Inflammatory macrophage treated with lipopolysaccharide for 1 hour (primary cell): ENCODE measurements around the gene RUBCNL.
"Not testable (repeated sequence)": the region's sequence is repeated elsewhere in the genome, so short reads cannot be mapped to it uniquely, and the experiment has no call there.

Experiments
- DNase-seq, 2 donors: peaks; one replicate each; pipeline ENCODE4 v3.0.0-alpha.2; 2020 to 2022

The RUBCNL gene

DNA sequence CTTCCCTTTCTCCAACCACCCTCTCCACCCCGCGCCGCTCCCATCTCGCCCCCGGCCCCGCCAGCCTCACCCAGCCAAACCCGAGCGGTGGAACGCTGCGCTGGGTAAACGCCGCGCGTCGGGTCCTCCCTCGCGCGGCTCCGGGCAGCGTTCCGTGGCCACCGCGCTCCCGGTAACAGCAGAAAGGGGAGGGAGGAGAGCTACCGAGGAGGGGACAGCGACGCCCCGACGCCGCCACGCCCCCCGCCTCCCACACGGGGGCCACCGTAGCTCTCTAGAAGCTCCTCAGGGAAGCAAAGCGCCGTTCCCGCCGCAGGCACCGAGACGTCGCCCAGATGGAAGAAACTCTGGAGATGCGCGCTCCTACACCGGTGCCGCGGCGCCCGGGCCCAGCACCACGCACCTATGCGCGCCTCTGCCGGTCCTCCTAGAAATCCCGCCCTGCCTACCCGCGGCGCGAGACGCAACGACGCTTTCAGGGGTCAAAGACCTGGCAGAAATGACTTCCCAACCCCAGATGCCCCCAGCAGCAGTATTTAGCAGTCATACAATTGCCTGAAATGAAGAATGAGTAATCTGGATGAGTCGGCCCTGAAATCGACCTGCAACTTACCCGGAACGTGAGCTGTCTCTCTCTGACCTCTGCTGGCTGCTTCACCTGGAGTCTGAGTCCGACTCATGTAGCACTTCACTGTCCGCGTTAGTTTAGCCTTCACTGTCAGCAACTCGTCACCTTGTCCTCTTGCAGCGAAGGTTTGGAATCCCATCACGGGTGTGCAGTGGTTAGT, at the start of gene RUBCNL:
RUBCNL (minus strand) TSS at position 189 of the 788 bp plus-strand sequence. CDS start 14,777 bp downstream, outside the sequence.
- DNase-seq: peak in 1 of 2 donors; percentile 34

DNA sequence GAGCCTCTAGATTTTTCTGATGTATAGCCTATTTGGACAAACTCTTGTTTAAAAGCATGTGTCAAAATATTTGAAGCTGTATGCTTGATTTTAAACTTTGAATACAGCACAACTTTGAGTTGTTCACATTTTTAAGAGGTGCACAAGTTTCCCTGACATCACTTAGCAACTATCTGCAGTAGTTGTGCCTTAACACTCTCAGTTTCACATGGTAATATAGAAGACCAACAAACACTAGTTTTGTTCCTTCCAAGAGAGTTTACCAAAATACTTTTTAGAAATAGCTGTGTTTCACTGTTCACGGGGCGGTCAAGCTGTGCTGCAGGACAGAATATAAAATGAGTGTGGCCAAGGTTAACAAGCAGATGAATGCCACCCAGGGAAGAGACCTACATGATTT, 42.5 kb upstream of the RUBCNL start:
- not testable (repeated sequence) for DNase-seq

DNA sequence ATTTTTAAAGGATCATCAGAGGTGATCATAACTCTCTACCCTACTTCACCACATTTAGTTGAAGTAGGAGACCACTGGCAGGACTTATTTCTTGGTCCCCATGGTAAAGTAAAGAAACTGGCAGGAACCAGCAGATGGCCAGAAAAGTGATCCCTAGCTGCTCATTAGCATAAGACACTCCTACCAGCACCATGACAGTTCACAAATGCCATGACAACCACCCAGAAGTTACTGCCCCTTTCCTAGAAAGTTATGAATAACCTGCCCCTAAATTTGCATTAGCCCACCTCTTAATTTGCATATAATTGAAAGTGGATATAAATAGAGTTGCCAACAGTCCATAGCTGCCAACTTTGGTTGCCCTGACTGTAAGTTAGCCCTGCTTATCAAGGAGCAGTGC, 18.4 kb upstream of the RUBCNL start:
- peak; percentile 35 to 62 for DNase-seq

DNA sequence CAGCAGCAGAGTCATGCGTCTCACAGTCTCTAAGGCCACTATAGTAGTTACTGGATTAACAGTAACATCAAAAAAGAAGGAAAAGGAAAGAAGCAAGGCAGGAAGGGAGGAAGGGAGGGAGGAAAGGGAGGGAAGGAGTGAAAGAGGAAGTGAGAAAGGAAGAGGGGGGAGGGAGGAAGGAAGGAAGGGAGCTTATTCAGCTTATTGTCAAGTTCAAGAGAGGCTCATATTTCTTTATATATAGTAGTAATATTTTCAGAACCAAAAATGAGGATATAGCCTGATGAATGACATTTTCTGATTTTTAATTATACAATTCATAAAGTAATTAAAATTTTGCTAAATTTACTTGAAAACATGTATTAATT, 17.7 kb upstream of the RUBCNL start:
- DNase-seq: peak; percentile 11 to 32

- DNase-seq: peak; percentile 63 to 76
These were observed 17.0 kb upstream of the RUBCNL start for GRCh38 chr13:46403851-46404732.

- DNase-seq: no peak
These were observed 15.1 kb upstream of the RUBCNL start for GRCh38 chr13:46402178-46402577.

- DNase-seq: no peak
These were observed 14.4 kb upstream of the RUBCNL start for GRCh38 chr13:46401432-46401831.

DNA sequence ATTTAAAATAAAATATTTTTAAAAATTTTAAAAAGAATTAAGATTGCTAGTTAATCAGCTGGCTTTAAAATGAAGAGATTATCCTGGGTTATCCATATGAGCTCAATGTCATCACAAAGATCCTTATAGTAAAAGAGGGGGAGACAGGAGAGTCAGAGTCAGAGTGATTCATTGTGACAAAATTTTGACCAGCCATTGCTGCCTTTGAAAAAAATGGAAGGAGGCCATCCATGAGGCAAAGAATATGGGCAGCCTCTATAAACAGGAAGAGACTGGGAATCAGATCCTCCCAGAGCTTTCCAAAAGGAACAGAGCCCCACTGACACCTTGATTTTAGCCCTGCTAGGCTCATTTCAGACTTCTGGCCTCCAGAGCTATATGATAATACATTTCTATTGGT, 9.3 kb upstream of the RUBCNL start:
- DNase-seq: no peak

GRCh38 chr13:46392967-46393366, 5.9 kb upstream of the RUBCNL start:
- no peak for DNase-seq

DNA sequence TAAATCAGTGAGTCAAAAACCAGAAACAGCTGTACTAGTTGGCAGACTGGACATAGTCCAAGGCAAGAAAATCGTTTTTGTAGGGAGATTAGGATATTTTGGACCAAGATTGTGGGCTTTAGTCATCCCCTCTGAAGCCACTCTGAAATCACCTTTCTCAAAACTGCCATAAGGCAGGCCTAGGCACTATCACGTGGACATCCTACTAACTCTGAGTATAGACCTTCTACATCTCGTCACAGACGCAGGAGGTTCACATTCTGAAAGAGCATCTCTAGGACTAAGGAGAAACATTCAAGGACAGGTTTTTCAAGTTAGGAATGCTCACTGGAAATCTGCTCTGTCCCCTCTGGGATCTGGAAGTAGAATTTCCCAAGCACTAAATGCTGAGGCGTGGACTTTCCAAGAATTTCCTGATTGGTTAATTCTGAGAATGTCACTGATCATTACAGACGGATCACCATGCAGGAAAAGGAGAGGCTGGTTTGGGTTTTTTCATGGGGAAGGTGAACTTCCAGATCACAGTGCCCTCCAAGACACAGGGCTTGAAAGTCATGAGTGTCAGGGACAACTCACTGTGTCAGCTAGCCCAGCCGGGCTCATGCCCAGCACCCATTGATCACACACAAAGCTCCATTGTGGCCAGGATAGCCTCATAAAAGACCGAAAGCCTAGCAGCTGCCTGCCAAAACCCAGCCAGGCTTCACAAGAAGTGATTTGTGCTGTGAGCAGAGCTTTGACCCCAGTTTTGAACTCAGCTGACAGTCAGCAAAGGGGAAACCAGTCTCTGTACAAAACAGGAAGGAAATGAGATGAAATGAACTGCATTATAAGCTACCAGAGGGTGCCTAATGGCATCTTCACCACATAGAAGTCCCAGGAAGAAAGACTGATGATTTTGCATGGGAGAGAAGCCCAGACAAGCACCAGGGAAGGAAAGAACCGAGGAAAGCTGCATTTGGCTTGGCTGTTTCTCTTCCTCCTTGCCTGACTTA, 2.7 kb upstream of the RUBCNL start:
- DNase-seq: peak; percentile 73 to 74

DNA sequence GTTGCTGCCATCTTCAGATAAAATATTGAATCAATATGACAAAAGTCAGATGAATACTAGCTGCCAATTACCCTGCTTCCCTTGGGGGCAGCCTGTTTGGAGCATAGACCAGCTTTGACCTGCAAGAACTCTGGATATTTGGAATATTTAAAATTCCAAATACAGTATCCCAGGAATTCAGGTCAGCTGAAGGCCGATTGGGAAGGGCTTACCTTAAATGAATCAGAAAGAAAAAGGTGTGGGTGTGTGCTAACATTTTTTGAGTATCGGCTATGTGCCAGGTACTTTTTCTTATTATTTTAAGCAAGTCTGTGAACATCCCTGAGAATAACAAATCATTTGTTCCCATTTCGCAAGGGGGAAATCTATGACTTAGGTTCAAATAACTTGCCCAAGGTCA, 1.8 kb upstream of the RUBCNL start:
- DNase-seq: no peak

DNA sequence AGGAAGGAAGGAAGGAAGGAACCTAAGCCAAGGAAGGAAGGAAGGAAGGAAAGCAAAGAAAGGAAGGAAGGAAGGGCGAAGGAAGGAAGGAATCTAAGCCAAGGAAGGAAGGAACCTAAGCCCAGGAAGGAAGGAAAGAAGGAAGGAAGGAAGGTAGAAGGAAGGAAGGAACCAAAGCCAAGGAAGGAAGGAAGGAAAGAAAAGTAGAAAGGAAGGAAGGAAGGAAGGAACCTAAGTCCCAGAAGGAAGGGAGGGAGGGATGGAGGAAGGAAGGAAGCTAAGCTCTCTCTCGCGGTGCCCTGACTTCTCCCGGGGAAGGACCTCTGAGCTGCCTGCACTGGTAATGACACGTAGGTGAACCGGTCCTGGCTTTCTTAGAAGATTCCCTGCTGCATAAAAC, 1.3 kb upstream of the RUBCNL start:
- DNase-seq: no peak

- DNase-seq: no peak
These were observed 524 bp downstream of the RUBCNL start for GRCh38 chr13:46386392-46387063.

DNA sequence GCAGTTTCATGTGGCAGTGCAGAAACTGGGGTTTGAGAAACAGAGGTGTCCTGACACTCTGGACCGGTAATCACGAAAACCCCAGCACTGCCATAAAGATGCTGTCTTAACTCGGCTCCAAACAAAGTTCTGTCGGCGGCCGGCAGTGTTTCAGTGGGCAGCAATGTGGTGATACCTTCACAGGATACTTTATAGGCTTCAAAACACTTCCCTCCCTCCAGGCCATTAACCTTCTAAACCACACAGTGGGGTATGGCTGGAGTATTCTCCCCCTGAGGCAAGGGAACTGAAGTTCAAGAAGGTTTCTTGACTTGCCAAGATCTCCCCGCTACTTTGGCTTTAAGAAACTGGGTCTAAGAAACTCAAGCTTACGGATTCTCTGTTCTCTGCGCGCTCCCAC, 1.1 kb downstream of the RUBCNL start:
- DNase-seq: no peak

GRCh38 chr13:46383383-46383782, 3.7 kb downstream of the RUBCNL start:
- no peak for DNase-seq

- DNase-seq: no peak
These were observed 4.8 kb downstream of the RUBCNL start for GRCh38 chr13:46382224-46382623.

- no peak for DNase-seq
These were observed 6.8 kb downstream of the RUBCNL start for GRCh38 chr13:46380242-46380641.

DNA sequence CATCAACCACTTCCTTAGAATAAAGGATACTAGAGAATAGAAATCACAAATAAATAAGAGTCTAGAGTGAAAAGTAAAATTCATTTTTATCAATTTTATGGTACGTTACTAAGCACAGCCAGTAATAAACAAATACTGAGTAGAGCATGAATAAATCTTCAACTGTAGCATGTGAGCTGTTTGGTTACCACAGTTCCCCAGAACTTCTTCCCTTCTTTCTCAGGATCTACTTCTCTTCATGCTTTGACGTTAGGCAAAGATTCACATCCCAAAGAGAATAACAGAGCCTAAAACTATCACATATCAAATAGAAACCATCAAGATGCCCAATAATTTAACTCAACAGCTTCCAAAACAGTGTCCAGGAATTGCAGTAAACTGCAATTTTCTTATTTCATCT, 7.4 kb downstream of the RUBCNL start:
- no peak for DNase-seq

GRCh38 chr13:46378411-46378810, 8.6 kb downstream of the RUBCNL start:
- DNase-seq: peak; percentile 67 to 69

DNA sequence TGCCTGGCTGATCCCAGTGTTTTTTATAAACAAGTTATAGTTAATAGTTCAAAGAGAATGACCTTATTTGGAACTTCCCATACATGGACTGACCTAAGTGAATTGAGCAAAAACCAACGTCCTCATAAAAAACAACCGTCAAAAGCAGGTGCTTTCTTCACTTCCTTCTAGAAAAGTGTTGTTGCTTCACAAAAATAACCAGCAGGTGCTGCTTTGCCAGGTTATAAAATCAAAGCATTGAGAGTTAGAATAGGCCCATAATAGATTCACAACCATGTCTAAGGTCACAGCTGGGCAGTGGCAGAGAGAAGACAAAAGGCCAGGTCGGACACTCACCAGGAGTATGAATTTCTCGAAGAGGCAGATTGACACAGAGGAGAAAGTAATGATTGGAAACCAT, 9.5 kb downstream of the RUBCNL start:
- no peak for DNase-seq

- peak; percentile 69 to 70 for DNase-seq
These were observed 12.3 kb downstream of the RUBCNL start for GRCh38 chr13:46374710-46375109.

DNA sequence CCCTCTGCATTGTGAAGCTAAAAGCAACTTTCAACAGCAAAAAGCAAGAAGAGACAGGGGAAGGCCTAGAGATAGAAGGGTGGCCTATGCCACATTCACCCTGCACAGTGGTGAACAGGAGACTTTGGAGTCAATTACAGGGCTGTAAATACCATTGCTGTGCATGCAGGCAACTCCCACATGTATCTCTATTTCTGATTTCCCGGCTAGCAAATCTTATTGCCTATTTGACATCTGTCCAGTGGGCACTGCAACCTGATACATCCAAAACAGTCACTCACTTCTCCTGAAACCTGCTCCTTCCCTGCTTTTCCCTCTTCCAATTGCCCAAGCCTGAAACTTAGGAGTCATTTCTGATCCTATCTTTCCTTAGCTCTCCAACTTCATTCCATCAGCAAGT, 13.4 kb downstream of the RUBCNL start:
- DNase-seq: no peak
